Nephron (organoid): ENCODE results near the gene GET3.
A peak's percentile ranks its signal among the peaks of the same experiment; 100 is the strongest.

Experiments
- H3K27ac Mint-ChIP-seq, 3 experiments: 2 replicates each; pipeline ENCODE4 v1.8.0; 2020; ENCODE audit warnings: mixed read lengths in 3 of 3, mild to moderate bottlenecking in 2 of 3, moderate library complexity in 1 of 3
- H3K27me3 Mint-ChIP-seq: 2 replicates; pipeline ENCODE4 v1.8.0; 2021; ENCODE audit warnings: low read depth, mild to moderate bottlenecking, moderate library complexity, mixed read lengths
- H3K36me3 Mint-ChIP-seq: 2 replicates; pipeline ENCODE4 v1.8.0; 2020; ENCODE audit warnings: low read depth, mixed read lengths
- H3K4me1 Mint-ChIP-seq: 2 replicates; pipeline ENCODE4 v1.8.0; 2020; ENCODE audit warnings: mixed read lengths
- H3K4me3 Mint-ChIP-seq, 3 experiments: 2 replicates each; pipeline ENCODE4 v1.8.0; 2020; ENCODE audit warnings: mild to moderate bottlenecking in 3 of 3, mixed read lengths in 3 of 3, moderate library complexity in 2 of 3
- H3K9me3 Mint-ChIP-seq: 2 replicates; pipeline ENCODE4 v1.8.0; 2020; ENCODE audit warnings: mixed read lengths
- CTCF ChIP-seq, 3 experiments: fragments of 200-600 bp; sonication (generic); IDR thresholded peaks; one replicate each; pipeline ENCODE4 v1.5.0; 2021; ENCODE audit warnings: antibody characterized with exemption in 3 of 3; ENCODE audit not compliant: unreplicated experiment in 3 of 3

GET3 gene

GRCh38 chr19:12737835-12738351 is 596 bp downstream of the GET3 start:
- no peaks in the 10 kb centered on the region for H3K9me3 Mint-ChIP-seq
- TF ChIP-seq CTCF (IDR thresholded peaks at IDR 0.05; ENCODE audit: unreplicated experiment in 3 of 3), result no peak
- peaks cover 29% of the 10 kb centered on the region for H3K36me3 Mint-ChIP-seq
- peaks cover 28% of the 10 kb centered on the region for H3K4me1 Mint-ChIP-seq
- peak overlapping the region; percentile 98 to 100 (median 99) for H3K4me3 Mint-ChIP-seq
- H3K27me3 Mint-ChIP-seq, result no peaks in the 10 kb centered on the region
- peak overlapping the region; percentile 97 to 98 (median 97) for H3K27ac Mint-ChIP-seq

DNA sequence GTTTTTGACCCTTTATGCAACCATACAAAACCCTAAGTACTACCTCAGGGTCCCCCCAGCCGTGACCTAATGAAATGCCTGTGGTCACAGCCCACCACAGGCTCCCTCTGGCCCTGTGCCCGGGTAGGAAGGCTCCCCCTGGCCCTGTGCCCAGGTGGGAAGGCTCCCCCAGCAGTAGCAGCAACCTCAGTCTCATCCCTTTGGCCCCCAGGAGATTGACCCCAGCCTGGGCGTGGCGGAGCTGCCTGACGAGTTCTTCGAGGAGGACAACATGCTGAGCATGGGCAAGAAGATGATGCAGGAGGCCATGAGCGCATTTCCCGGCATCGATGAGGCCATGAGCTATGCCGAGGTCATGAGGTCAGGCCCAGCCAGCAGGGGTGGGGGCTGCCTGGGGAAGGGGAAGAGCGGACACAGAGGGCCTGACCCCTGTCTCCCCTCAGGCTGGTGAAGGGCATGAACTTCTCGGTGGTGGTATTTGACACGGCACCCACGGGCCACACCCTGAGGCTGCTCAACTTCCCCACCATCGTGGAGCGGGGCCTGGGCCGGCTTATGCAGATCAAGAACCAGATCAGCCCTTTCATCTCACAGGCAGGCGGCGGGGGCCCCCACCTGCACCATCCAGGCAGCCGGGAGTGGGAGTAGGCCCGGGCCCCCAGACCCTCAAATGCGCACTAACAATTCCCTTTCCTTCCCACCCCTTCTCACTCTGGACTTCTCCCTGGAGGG is 8.0 kb downstream of the GET3 start:
- Mint-ChIP-seq H3K36me3 (peaks cover 58% of the 10 kb centered on the region), H3K4me1 (no peaks in the 10 kb centered on the region), H3K9me3 (peaks cover 4% of the 10 kb centered on the region), H3K27ac (no peak overlapping the region), H3K27me3 (peaks cover 25% of the 10 kb centered on the region), H3K4me3 (no peak overlapping the region)
- TF ChIP-seq CTCF (IDR thresholded peaks at IDR 0.05; ENCODE audit: unreplicated experiment in 3 of 3), result no peak

- H3K27ac Mint-ChIP-seq, result no peak overlapping the region
- H3K4me3 Mint-ChIP-seq, result no peak overlapping the region
- H3K4me1 Mint-ChIP-seq, result no peaks in the 10 kb centered on the region
- TF ChIP-seq CTCF (IDR thresholded peaks at IDR 0.05; ENCODE audit: unreplicated experiment in 3 of 3), result no peak
- H3K36me3 Mint-ChIP-seq, result peaks cover 41% of the 10 kb centered on the region
- peaks cover 56% of the 10 kb centered on the region for H3K27me3 Mint-ChIP-seq
- peaks cover 4% of the 10 kb centered on the region for H3K9me3 Mint-ChIP-seq
Observed at GRCh38 chr19:12748489-12748888, 11.2 kb downstream of the GET3 start.

DNA sequence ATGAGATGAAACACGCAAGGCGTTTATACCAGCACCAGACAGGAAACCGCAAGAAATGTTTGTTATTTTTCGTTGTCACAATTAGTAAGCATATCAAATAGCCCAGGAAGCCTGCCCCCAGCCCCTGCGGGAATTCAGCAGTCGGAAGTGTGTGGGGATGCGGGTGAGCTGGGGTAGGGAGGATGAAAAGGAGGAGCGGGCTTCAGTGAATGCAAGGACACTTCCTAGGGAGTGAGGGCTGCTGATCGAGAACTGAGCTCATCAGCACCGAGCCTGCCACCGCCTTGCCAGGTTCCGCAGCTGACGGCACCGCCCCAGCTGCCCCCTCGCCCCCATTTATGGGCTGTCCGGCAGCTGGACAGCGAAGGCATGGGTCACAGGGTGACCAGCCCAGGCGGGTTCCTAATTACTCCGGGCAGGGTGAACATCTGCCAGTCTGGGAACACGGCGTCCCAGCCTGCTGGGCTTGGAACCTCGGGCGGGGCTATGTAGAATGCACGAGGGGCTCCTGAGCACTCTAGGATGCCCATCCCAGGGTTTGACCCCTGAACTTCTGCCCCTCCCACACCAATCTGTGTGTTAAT is 12.7 kb downstream of the GET3 start:
- peaks cover 4% of the 10 kb centered on the region for H3K9me3 Mint-ChIP-seq
- no peak for TF ChIP-seq CTCF (IDR thresholded peaks at IDR 0.05; ENCODE audit: unreplicated experiment in 3 of 3)
- peaks cover 57% of the 10 kb centered on the region for H3K27me3 Mint-ChIP-seq
- no peaks in the 10 kb centered on the region for H3K4me1 Mint-ChIP-seq
- H3K36me3 Mint-ChIP-seq, result peaks cover 32% of the 10 kb centered on the region
- H3K27ac Mint-ChIP-seq, result no peak overlapping the region
- no peak overlapping the region for H3K4me3 Mint-ChIP-seq

DNA sequence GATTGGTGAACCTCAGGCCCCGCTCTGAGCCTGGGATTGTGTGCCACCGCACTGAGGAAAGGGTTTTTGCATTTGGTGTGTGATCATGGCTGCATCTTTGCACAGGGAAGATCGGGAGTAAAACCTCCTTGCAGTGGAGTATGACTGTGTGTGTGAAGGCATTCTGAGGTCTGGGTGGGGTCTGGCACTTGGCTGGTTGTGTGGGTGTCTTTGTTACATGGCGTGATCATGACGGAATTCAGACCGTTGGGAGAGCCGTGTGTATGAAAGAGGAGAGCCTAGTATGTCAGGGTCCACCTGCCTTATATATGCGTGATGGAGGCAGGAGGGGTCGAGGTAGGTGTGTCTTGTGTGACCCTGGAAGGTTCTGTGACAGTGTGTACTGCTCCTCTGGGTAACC is 13.6 kb downstream of the GET3 start:
- Mint-ChIP-seq H3K4me3 (no peak overlapping the region), H3K27ac (no peak overlapping the region), H3K27me3 (peaks cover 54% of the 10 kb centered on the region), H3K4me1 (no peaks in the 10 kb centered on the region), H3K9me3 (peaks cover 4% of the 10 kb centered on the region), H3K36me3 (peaks cover 24% of the 10 kb centered on the region)
- TF ChIP-seq CTCF (IDR thresholded peaks at IDR 0.05; ENCODE audit: unreplicated experiment in 3 of 3), result no peak
